Tibial artery (tissue), 4 donors: ENCODE results near the gene MED10.

Source experiments
- DNase-seq, 2 donors: peaks; one replicate each; pipeline ENCODE4 v3.0.0-alpha.2; 2019
- H3K27ac ChIP-seq, 2 donors: fragments of 200-600 bp; sonication (generic) in 1 of 2; 1 replicate in 1 of 2; 2 replicates in 1 of 2; pipeline ENCODE4 v1.5.1; 2018 to 2019; ENCODE audit warnings: mild to moderate bottlenecking in 1 of 2
- H3K27me3 ChIP-seq, 2 donors: fragments of 200-600 bp; sonication (generic) in 1 of 2; one replicate each; pipeline versions ENCODE4 v1.5.1 to v1.6.0; 2016 to 2019
- H3K36me3 ChIP-seq, 3 donors: fragments of 200-600 bp; sonication (generic) in 2 of 3; one replicate each; pipeline ENCODE4 v1.5.1; 2016 to 2019; ENCODE audit warnings: mild to moderate bottlenecking in 2 of 3
- H3K4me1 ChIP-seq, 4 donors: fragments of 200-600 bp; sonication (generic) in 2 of 4; 1 replicate in 3 of 4; 2 replicates in 1 of 4; pipeline ENCODE4 v1.5.1; 2016 to 2019
- H3K4me3 ChIP-seq, 2 donors: fragments of 200-600 bp; sonication (generic) in 1 of 2; 1 replicate in 1 of 2; 2 replicates in 1 of 2; pipeline ENCODE4 v1.5.1; 2018 to 2019; ENCODE audit warnings: mild to moderate bottlenecking in 2 of 2
- H3K9me3 ChIP-seq, 3 donors: fragments of 200-600 bp; sonication (generic) in 1 of 3; one replicate each; pipeline ENCODE4 v1.5.1; 2016 to 2019
- intact Hi-C: fragments of 100-400 bp; cut with DNase I; formaldehyde crosslinking; loops from one replicate; pipeline ENCODE4 v1.15.0; 2023; ENCODE audit warnings: low total_unique reads
- TF ChIP-seq, protein P1 (sequence below), 2 experiments: fragments of 200-600 bp in 1 of 2; fragments of 450-650 bp in 1 of 2; IDR thresholded peaks; one replicate each; pipeline ENCODE4 v1.5.1; 2017 to 2019; ENCODE audit warnings: antibody characterized with exemption in 2 of 2, mild to moderate bottlenecking in 1 of 2, moderate library complexity in 1 of 2

The MED10 gene

DNA sequence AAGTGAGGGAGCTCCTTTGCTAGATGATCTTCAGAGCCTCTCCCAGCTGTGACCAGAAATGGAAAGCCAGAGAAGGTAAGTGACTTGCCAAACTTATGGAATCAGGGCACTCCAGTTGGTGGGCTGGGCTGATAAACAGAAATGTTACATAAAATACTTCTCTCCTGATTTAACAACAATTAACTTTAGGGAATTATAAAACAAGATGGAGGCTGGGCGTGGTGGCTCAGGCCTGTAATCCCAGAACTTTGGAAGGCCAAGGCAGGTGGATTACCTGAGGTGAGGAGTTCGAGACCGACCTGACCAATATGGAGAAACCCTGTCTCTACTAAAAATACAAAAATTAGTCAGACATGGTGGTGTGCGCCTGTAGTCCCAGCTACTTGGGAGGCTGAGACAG lies 899 bp upstream of the MED10 start:
- peak overlapping the region; percentile 90 to 91 for H3K27ac ChIP-seq
- peaks cover 19 to 25% (median 21%) of the 10 kb centered on the region in 3 donors for H3K36me3 ChIP-seq
- intact Hi-C loops = loop anchor here (2.0 to 5.0 kb wide), 2 partner anchors 68 to 334 kb away; partner anchors contain the start of genes TENT4A and UBE2QL1
- no peaks in the 10 kb centered on the region for H3K9me3 ChIP-seq
- H3K27me3 ChIP-seq = peaks cover 0 to 2% of the 10 kb centered on the region in 2 donors
- DNase-seq = no peak
- TF ChIP-seq, protein P1, sequence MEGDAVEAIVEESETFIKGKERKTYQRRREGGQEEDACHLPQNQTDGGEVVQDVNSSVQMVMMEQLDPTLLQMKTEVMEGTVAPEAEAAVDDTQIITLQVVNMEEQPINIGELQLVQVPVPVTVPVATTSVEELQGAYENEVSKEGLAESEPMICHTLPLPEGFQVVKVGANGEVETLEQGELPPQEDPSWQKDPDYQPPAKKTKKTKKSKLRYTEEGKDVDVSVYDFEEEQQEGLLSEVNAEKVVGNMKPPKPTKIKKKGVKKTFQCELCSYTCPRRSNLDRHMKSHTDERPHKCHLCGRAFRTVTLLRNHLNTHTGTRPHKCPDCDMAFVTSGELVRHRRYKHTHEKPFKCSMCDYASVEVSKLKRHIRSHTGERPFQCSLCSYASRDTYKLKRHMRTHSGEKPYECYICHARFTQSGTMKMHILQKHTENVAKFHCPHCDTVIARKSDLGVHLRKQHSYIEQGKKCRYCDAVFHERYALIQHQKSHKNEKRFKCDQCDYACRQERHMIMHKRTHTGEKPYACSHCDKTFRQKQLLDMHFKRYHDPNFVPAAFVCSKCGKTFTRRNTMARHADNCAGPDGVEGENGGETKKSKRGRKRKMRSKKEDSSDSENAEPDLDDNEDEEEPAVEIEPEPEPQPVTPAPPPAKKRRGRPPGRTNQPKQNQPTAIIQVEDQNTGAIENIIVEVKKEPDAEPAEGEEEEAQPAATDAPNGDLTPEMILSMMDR (IDR thresholded peaks at IDR 0.05) = no peak
- H3K4me3 ChIP-seq = peak overlapping the region; percentile 94 to 99
- H3K4me1 ChIP-seq = peaks cover 0 to 19% (median 16%) of the 10 kb centered on the region in 4 donors

DNA sequence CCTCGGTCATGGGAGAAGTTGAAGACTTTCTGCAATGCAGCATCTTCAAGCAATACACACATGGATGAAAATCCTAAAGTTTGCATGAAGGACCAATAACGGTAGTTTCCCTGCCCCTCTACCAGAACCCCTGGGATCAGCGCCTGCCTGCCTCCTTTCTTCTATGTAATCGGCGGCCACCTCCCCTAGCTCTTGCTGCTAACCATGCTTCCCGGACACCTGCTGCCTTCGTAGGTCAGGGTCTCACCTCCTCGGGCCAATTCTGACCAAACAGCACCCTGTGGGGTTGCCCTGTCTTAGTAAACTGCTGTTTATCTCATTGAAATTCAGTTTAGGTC lies 388 bp upstream of the MED10 start:
- H3K4me3 ChIP-seq = peak overlapping the region; percentile 94 to 99
- intact Hi-C loops = loop anchor here (2.0 to 5.0 kb wide), 2 partner anchors 69 to 334 kb away; partner anchors contain the start of genes TENT4A and UBE2QL1
- H3K4me1 ChIP-seq = peaks cover 0 to 19% (median 16%) of the 10 kb centered on the region in 4 donors
- H3K27me3 ChIP-seq = peaks cover 0 to 2% of the 10 kb centered on the region in 2 donors
- TF ChIP-seq, protein P1 (IDR thresholded peaks at IDR 0.05) = no peak
- no peaks in the 10 kb centered on the region for H3K9me3 ChIP-seq
- peaks cover 23 to 30% (median 26%) of the 10 kb centered on the region in 3 donors for H3K36me3 ChIP-seq
- no peak for DNase-seq
- H3K27ac ChIP-seq = peak overlapping the region; percentile 90 to 91

DNA sequence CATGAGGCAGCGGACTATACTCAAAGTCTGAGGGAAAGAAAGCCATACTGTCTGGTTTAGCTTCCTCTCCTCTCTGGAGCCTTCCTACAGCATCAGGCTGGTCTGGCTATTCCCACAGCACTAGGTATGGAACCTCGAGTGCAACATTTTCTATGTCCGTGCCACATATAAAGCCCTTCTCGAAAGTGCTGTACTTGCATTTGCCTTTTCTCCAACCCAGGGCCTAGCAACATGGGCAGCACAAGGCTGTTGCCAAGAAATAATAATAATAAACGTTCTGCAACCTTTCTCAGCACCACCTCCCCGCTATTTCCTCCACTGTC lies 804 bp downstream of the MED10 start:
- Histone ChIP-seq H3K9me3 (no peaks in the 10 kb centered on the region), H3K36me3 (peaks cover 35 to 42% (median 38%) of the 10 kb centered on the region in 3 donors), H3K4me3 (peak overlapping the region; percentile 94 to 99), H3K27me3 (no peaks in the 10 kb centered on the region), H3K27ac (peak overlapping the region; percentile 90 to 91), H3K4me1 (peaks cover 0 to 19% (median 16%) of the 10 kb centered on the region in 4 donors)
- TF ChIP-seq, protein P1 (IDR thresholded peaks at IDR 0.05) = no peak
- intact Hi-C loops = loop anchor here (5.0 kb wide), 1 partner anchor 70 kb away; the partner anchor contains the start of gene UBE2QL1
- no peak for DNase-seq

DNA sequence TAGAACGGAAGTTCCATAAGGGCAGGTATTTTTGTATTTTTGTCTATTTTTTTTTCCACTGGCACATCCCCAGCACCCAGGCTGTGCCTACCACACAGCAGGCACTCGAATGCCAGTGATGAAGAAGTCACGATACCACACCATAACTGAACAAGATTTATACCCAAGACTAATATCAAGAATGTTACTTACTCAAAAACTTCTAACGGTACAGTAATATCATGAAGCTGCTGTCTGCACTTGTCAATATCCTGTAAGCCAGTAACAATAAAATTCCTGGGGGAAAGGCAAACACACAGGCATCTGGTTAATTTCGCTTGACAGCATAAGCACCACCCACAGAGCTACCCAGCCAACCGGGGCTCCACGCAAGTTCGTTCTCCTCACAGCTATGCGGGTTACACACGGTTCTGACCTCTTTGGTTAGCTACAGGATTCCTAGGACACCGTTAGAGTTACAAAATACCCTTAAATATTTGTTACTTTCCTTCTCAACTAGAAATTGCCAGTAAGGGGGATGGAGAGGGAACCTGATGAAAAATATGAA lies 1.3 kb downstream of the MED10 start:
- intact Hi-C loops = loop anchor here (5.0 kb wide), 1 partner anchor 70 kb away; the partner anchor contains the start of gene UBE2QL1
- DNase-seq = no peak
- H3K4me1 ChIP-seq = peaks cover 0 to 19% (median 16%) of the 10 kb centered on the region in 4 donors
- peaks cover 40 to 47% (median 43%) of the 10 kb centered on the region in 3 donors for H3K36me3 ChIP-seq
- peak overlapping the region; percentile 94 to 99 for H3K4me3 ChIP-seq
- H3K9me3 ChIP-seq = no peaks in the 10 kb centered on the region
- no peaks in the 10 kb centered on the region for H3K27me3 ChIP-seq
- TF ChIP-seq, protein P1 (IDR thresholded peaks at IDR 0.05) = no peak
- H3K27ac ChIP-seq = peak overlapping the region; percentile 90 to 91

DNA sequence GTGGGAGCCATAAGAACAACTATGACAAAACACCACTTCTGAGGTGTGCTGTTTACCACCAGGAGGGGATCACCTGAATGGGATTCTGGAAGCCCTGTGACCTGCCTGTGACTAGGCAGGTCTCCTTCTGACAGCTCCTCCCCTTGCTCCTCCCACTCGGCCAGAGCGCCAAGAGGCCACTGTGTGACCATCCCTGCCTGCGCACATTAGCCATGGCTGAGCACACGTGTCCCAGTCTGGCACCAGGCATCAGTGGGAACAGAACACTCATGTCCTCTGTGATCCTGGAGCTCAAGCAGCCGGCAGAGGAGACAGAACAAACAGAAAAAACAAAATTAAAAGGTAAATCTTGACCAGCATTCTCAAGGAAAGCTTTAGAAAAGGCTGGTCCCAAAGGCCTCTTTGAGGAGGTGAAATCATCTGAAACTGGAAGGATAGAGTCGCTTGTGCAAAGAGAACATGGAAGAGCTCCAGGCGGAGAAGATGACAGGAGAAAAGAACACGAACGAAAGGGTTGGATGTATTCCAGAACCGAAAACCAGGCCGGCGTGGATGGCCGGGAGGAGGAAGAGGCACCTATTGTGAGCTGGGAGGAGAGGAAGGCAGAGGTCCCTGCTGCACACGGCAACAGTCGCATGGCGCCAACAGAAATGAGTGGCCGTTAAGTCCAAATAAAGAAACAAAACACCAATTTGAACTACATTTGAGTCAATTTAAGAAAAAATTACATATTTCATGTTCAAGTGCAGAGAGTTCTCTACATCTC lies 5.1 kb downstream of the MED10 start:
- Histone ChIP-seq H3K4me3 (no peak overlapping the region), H3K36me3 (peaks cover 73 to 85% (median 76%) of the 10 kb centered on the region in 3 donors), H3K27me3 (no peaks in the 10 kb centered on the region), H3K9me3 (no peaks in the 10 kb centered on the region), H3K27ac (no peak overlapping the region), H3K4me1 (peaks cover 0 to 17% (median 12%) of the 10 kb centered on the region in 4 donors)
- peak in 1 of 2 donors; percentile 27 for DNase-seq
- TF ChIP-seq, protein P1 (IDR thresholded peaks at IDR 0.05) = no peak
- intact Hi-C loops = no loop called here
